AG04449 (cell line): ENCODE results near the gene CDHR2.

Experiments used
- CTCF ChIA-PET: fragments of 350-600 bp; formaldehyde crosslinking; extraction: SDS; loops from one replicate; lab custom pipeline; 2021; ENCODE audit warnings: antibody characterized with exemption; lab: Yijun Ruan, JAX
- POLR2A ChIA-PET: fragments of 400-600, 350-600 bp; formaldehyde crosslinking; extraction: SDS; loops from one replicate; lab custom pipeline; 2020; ENCODE audit warnings: antibody characterized with exemption, inconsistent platforms; lab: Yijun Ruan, JAX
- DNase-seq: peaks from one replicate; pipeline ENCODE4 v3.0.0-alpha.2; 2010; ENCODE audit warnings: low read depth, low spot score
- H3K4me3 ChIP-seq: 2 replicates; pipeline ENCODE4 v1.5.1; 2011; ENCODE audit warnings: low read depth, mild to moderate bottlenecking, control low read depth, low read length
- CTCF ChIP-seq: IDR thresholded peaks from one replicate; pipeline ENCODE4 v1.5.1; 2011; ENCODE audit warnings: mild to moderate bottlenecking, moderate library complexity, low read length, control low read depth, inconsistent platforms; ENCODE audit not compliant: insufficient read depth; ENCODE audit errors: missing control alignments

The CDHR2 gene

GRCh38 chr5:176526462-176526861 is 22.7 kb upstream of the CDHR2 start:
- TF ChIP-seq CTCF: no peak
- POLR2A ChIA-PET: no interaction called here
- no peak for DNase-seq
- H3K4me3 ChIP-seq: no peak overlapping the region
- CTCF ChIA-PET: interaction anchor here (1.2 to 1.4 kb wide), 2 partner anchors 78 to 79 kb away, joined by 3 to 4 read pairs; partner anchors contain the start of gene FAF2

- TF ChIP-seq CTCF: no peak
- DNase-seq: no peak
- ChIA-PET POLR2A (no interaction called here), CTCF (interaction anchor here (1.4 kb wide), 1 partner anchor 79 kb away, joined by 3 read pairs; the partner anchor contains the start of gene FAF2)
- H3K4me3 ChIP-seq: no peak overlapping the region
These were observed 21.6 kb upstream of the CDHR2 start for GRCh38 chr5:176527246-176528222.

GRCh38 chr5:176528301-176528700 is 20.8 kb upstream of the CDHR2 start:
- ChIA-PET CTCF (no interaction called here), POLR2A (no interaction called here)
- DNase-seq: no peak
- no peak overlapping the region for H3K4me3 ChIP-seq
- no peak for TF ChIP-seq CTCF

DNA sequence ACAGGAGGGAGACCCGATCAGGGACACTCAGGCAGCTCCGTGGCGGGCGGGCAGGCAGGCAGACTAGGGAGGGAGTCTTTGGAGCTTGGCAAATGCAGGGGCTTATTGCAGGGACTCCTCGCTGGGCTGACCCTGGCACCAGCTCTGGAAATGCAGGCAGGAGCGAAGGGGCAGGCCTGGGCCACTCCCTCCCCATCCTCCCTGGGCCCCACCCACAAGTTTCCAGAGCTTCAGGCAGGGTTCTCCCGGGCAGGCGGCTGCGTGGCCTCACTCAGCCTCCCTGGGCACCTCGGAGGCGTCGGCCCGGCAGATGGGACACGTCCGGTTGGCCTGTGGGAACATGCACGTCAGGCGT is 20.4 kb upstream of the CDHR2 start:
- no peak for TF ChIP-seq CTCF
- POLR2A ChIA-PET: no interaction called here
- CTCF ChIA-PET: no interaction called here

GRCh38 chr5:176529116-176529740 is 19.9 kb upstream of the CDHR2 start:
- POLR2A ChIA-PET: no interaction called here
- CTCF ChIA-PET: no interaction called here
- DNase-seq: no peak
- no peak for TF ChIP-seq CTCF
- no peak overlapping the region for H3K4me3 ChIP-seq

More for the DNA sequence above, 20.4 kb upstream of the CDHR2 start:
- H3K4me3 ChIP-seq: no peak overlapping the region
- no peak for DNase-seq

DNA sequence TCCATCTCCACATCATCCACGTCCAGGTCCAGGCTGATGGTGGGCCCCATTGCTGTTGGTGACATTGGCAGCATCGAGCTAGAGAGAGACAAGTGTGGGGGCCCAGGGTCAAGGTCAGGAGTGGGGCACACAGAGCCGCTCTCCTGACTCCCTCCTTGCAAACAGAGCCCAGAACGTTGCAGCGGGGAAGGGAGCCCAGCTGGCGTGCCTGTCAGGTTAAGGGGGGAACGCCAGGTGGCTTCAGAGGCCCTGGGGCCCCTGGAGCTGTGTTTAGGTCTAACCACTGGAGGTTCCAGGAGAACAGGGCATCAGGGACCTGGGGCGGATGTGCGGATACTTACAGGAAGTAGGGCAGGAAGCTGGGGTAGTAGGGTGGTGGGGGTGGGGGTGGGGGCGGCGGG is 19.4 kb upstream of the CDHR2 start:
- ChIA-PET CTCF (no interaction called here), POLR2A (no interaction called here)
- no peak for TF ChIP-seq CTCF
- no peak overlapping the region for H3K4me3 ChIP-seq
- no peak for DNase-seq
